Cerebellar nuclear complex (tissue), 1 donor: ENCODE data around the gene WTAP.

Experiments
- DNase-seq, 2 experiments: peaks; one replicate each; lab custom pipeline; 2025; lab: John Stamatoyannopoulos, UW

WTAP gene

GRCh38 chr6:159805440-159806020 is 78.2 kb downstream of the WTAP start:
- no peak for DNase-seq
